WERI-Rb-1 (cell line): ENCODE data around the gene MILR1.

ENCODE experiments used
- DNase-seq: peaks from one replicate; pipeline ENCODE4 v3.0.0-alpha.2; 2020
- H3K27ac ChIP-seq: fragments of 250-450 bp; sonication (Bioruptor Pico); 2 replicates; pipeline ENCODE4 v1.5.1; 2020; ENCODE audit warnings: mild to moderate bottlenecking, moderate library complexity
- H3K27me3 ChIP-seq: fragments of 250-450 bp; sonication (Bioruptor Pico); 2 replicates; pipeline ENCODE4 v1.5.1; 2021; ENCODE audit warnings: mild to moderate bottlenecking, low read depth, moderate library complexity; ENCODE audit not compliant: insufficient read depth, severe bottlenecking
- H3K36me3 ChIP-seq: fragments of 250-450 bp; sonication (Bioruptor Pico); 2 replicates; pipeline ENCODE4 v1.5.1; 2020; ENCODE audit warnings: mild to moderate bottlenecking, moderate library complexity
- H3K4me3 ChIP-seq: 2 replicates; pipeline ENCODE4 v1.5.1; 2011; ENCODE audit warnings: low read depth, mild to moderate bottlenecking, control low read depth, low read length
- H3K9me3 ChIP-seq: fragments of 250-450 bp; sonication (Bioruptor Pico); 2 replicates; pipeline ENCODE4 v1.5.1; 2021; ENCODE audit warnings: mild to moderate bottlenecking, moderate library complexity; ENCODE audit not compliant: severe bottlenecking
- TF ChIP-seq, protein P1 (sequence below): IDR thresholded peaks from 2 replicates; pipeline ENCODE4 v1.5.1; 2011; ENCODE audit warnings: low read depth, mild to moderate bottlenecking, control low read depth, inconsistent platforms, low read length

Gene MILR1, protein sequence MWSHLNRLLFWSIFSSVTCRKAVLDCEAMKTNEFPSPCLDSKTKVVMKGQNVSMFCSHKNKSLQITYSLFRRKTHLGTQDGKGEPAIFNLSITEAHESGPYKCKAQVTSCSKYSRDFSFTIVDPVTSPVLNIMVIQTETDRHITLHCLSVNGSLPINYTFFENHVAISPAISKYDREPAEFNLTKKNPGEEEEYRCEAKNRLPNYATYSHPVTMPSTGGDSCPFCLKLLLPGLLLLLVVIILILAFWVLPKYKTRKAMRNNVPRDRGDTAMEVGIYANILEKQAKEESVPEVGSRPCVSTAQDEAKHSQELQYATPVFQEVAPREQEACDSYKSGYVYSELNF

DNA sequence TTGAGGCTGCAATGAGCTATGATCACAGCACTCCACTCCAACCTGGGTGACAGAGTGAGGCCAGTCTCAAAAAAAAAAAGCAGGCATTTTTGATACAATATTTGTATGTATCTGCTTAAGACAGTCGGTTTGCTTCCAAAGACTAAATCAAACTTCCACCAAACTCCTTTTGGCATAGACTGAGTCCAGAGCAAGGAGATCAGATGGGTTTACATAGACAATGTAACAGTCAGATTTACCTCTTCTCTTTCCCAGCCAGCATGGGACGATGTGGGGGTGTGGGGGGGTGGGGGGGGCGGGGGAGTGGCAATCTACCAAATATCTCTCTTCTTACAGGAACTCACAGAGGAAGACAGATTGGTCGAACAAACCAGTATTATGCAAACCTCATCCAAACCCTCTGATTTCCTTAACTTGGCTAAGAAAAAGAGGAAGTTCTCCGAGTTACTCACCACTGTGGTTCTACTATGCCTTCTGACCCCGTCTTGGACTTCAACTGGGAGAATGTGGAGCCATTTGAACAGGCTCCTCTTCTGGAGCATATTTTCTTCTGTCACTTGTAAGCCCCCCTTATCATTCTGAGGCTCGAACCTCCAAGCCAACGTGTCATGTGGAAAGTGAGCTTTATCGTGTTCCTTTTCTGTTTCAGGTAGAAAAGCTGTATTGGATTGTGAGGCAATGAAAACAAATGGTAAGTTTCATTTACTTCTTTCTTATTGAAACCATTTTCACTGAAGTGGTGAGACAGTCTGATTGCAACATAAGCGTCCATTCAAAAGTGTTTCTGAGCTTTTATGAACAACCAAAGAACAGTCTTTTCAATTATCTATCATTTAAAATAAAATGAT lies at the start of gene MILR1:
Gene MILR1 (plus strand): TSS at position 451 of the 848 bp plus-strand sequence. CDS start 54 bp downstream, at position 505.
- no peak for DNase-seq
- Histone ChIP-seq H3K27ac (no peak within 1 kb of the TSS), H3K36me3 (no peaks in the 10 kb centered on the region), H3K27me3 (no peaks in the 10 kb centered on the region), H3K9me3 (peaks cover 2% of the 10 kb centered on the region), H3K4me3 (no peak within 1 kb of the TSS)
- TF ChIP-seq, protein P1, sequence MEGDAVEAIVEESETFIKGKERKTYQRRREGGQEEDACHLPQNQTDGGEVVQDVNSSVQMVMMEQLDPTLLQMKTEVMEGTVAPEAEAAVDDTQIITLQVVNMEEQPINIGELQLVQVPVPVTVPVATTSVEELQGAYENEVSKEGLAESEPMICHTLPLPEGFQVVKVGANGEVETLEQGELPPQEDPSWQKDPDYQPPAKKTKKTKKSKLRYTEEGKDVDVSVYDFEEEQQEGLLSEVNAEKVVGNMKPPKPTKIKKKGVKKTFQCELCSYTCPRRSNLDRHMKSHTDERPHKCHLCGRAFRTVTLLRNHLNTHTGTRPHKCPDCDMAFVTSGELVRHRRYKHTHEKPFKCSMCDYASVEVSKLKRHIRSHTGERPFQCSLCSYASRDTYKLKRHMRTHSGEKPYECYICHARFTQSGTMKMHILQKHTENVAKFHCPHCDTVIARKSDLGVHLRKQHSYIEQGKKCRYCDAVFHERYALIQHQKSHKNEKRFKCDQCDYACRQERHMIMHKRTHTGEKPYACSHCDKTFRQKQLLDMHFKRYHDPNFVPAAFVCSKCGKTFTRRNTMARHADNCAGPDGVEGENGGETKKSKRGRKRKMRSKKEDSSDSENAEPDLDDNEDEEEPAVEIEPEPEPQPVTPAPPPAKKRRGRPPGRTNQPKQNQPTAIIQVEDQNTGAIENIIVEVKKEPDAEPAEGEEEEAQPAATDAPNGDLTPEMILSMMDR: no peak

DNA sequence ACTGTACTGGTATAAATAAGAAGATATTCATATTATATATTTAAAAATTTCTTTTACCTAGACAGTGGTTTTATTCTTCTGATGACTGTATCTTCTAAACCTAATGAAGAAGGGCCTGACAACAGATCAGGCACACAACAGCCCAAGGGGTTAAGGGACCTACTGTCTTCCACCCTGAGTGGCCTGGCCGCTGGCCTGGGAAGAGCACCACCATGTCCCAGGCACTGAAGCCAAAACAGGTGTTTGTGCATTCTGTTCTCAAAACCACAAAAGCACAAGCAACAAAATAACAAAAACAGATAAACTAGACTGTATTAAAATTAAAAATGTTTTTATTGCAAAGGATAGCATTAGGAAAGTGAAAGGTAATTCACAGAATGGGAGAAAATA lies 49.2 kb upstream of the MILR1 start:
- Histone ChIP-seq H3K27ac (no peak overlapping the region), H3K27me3 (no peaks in the 10 kb centered on the region), H3K9me3 (no peaks in the 10 kb centered on the region), H3K36me3 (no peaks in the 10 kb centered on the region), H3K4me3 (no peak overlapping the region)
- TF ChIP-seq, protein P1: no peak
- DNase-seq: no peak

DNA sequence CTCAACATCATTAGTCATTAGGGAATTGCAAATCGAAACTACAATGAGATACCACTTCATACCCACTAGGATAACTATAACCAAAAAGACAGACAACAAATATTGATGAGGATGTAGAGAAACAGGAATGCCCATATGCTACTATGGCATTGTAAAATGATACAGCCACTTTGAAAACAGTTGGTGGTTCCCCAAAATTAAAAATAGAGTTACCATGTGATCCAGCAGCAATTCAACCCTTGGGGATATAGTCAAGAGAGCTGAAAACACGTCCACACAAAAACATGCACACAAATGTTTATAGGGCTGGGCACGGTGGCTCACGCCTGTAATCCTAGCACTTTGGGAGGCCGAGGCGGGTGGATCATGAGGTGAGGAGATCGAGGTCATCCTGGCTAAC lies 48.3 kb upstream of the MILR1 start:
- TF ChIP-seq, protein P1: no peak
- H3K4me3 ChIP-seq: no peak overlapping the region
- H3K9me3 ChIP-seq: no peaks in the 10 kb centered on the region
- DNase-seq: no peak
- no peaks in the 10 kb centered on the region for H3K27me3 ChIP-seq
- no peaks in the 10 kb centered on the region for H3K36me3 ChIP-seq
- no peak overlapping the region for H3K27ac ChIP-seq

DNA sequence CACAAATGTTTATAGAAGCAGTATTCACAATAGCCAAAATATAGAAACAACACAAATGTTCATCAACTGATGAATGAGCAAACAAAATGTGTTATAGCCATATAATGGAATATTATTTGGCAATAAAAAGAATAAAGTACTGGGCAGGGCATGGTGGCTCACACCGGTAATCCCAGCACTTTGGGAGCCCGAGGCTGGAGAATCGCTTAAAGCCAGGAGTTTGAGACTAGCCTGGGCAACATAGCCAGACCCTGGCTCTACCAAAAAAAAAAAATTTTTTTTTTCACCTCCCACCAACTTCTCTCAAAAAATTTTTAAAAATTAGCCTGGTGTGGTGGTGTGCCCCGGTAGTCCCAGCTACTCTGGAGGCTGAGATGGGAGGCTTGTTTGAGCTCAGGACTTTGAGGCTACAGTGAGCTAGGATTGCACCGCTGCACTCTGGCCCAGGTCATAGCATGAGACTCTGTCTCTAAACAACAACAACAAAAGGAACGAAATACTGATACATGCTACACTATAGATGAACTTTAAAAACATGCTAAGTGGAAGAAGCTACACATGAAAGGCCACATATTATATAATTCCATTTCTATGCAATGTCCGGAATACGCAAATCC lies 47.6 kb upstream of the MILR1 start:
- H3K36me3 ChIP-seq: no peaks in the 10 kb centered on the region
- no peak for DNase-seq
- no peaks in the 10 kb centered on the region for H3K9me3 ChIP-seq
- H3K4me3 ChIP-seq: no peak overlapping the region
- H3K27ac ChIP-seq: no peak overlapping the region
- TF ChIP-seq, protein P1: no peak
- H3K27me3 ChIP-seq: no peaks in the 10 kb centered on the region

DNA sequence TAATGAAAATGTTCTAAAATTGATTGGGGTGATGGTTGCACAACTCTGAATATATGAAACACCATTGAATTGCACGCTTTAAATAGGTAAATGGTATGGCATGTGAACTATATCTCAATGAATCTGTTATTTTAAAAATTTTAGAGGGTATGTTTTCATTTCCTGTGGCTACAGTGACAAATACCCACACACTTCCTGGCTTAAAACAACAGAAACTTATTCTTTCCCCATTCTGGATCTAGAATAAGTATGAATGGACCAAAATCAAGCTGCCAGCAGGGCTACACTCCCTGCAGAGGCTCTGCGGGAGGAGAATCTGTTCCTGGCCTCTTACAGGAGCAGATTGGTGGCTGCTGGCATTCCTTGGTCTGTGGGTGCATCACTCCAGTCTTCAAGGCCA lies 47.0 kb upstream of the MILR1 start:
- H3K27ac ChIP-seq: no peak overlapping the region
- TF ChIP-seq, protein P1: no peak
- no peak overlapping the region for H3K4me3 ChIP-seq
- no peaks in the 10 kb centered on the region for H3K27me3 ChIP-seq
- H3K36me3 ChIP-seq: no peaks in the 10 kb centered on the region
- no peaks in the 10 kb centered on the region for H3K9me3 ChIP-seq
- no peak for DNase-seq
